ENCODE measurements around the gene PDE7B. TPM values are rescaled to one million over a fixed set of nuclear protein-coding genes. Genes with fewer than 3 reads are reported as not detected.
A peak's percentile ranks its signal among the peaks of the same experiment; 100 is the strongest.

PDE7B gene
- total RNA-seq, 1 experiment from 2014 or later = 0.03 TPM

DNA sequence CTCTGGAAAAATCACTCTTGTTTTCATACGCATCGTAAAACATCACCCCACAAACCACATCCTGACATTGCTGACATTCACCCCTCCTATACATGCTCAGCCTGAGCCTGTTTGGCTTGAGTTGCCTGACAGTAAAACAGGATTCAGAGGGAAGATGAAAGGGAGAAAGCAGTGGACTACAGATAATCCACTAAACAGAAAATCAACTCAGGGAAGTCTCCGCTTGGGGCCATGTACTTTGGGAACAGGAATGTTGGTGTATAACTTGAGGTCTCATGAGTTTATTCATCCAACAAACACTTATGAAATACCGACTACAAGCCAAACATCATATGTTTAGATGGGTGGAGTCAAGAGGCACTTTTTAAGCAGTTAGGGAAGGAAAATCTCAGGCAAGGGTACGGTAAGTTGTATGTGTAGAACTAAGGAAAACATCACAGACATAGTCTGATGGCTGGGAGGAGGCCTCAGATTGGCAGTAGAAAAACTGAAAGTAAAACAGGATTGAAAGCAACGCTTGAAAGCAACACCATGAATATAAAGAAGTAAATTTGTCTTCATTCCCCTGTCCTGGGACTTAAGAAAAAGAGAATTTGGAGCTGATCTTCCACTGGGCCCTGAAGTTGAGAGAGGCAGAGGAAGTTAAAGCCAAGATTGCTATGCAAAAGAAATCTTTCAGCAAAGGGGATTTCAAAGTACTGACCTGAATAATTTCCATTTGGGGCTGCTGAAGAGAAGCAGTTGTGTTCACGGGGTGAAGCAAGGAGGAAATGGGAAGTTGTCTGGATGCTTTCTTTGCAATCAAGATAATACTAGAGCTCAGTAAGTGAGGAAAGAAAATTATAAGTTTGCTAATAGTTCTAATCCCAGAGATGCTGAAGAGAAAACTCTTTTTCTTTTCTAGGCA is 28.8 kb downstream of the PDE7B start:
- no peak for TF ChIP-seq POLR2AphosphoS5 (IDR thresholded peaks at IDR 0.05; ENCODE audit: low read depth, low read length)
- TF ChIP-seq, protein P1, sequence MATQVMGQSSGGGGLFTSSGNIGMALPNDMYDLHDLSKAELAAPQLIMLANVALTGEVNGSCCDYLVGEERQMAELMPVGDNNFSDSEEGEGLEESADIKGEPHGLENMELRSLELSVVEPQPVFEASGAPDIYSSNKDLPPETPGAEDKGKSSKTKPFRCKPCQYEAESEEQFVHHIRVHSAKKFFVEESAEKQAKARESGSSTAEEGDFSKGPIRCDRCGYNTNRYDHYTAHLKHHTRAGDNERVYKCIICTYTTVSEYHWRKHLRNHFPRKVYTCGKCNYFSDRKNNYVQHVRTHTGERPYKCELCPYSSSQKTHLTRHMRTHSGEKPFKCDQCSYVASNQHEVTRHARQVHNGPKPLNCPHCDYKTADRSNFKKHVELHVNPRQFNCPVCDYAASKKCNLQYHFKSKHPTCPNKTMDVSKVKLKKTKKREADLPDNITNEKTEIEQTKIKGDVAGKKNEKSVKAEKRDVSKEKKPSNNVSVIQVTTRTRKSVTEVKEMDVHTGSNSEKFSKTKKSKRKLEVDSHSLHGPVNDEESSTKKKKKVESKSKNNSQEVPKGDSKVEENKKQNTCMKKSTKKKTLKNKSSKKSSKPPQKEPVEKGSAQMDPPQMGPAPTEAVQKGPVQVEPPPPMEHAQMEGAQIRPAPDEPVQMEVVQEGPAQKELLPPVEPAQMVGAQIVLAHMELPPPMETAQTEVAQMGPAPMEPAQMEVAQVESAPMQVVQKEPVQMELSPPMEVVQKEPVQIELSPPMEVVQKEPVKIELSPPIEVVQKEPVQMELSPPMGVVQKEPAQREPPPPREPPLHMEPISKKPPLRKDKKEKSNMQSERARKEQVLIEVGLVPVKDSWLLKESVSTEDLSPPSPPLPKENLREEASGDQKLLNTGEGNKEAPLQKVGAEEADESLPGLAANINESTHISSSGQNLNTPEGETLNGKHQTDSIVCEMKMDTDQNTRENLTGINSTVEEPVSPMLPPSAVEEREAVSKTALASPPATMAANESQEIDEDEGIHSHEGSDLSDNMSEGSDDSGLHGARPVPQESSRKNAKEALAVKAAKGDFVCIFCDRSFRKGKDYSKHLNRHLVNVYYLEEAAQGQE (IDR thresholded peaks at IDR 0.05; ENCODE audit: insufficient read depth in 1 of 2, low read depth in 2 of 2, low read length in 1 of 2) = no peak
- TF ChIP-seq, protein P2, sequence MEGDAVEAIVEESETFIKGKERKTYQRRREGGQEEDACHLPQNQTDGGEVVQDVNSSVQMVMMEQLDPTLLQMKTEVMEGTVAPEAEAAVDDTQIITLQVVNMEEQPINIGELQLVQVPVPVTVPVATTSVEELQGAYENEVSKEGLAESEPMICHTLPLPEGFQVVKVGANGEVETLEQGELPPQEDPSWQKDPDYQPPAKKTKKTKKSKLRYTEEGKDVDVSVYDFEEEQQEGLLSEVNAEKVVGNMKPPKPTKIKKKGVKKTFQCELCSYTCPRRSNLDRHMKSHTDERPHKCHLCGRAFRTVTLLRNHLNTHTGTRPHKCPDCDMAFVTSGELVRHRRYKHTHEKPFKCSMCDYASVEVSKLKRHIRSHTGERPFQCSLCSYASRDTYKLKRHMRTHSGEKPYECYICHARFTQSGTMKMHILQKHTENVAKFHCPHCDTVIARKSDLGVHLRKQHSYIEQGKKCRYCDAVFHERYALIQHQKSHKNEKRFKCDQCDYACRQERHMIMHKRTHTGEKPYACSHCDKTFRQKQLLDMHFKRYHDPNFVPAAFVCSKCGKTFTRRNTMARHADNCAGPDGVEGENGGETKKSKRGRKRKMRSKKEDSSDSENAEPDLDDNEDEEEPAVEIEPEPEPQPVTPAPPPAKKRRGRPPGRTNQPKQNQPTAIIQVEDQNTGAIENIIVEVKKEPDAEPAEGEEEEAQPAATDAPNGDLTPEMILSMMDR (IDR thresholded peaks at IDR 0.05) = no peak
- no peaks in the 10 kb centered on the region for H3K9me3 ChIP-seq (ENCODE audit: control insufficient read depth, insufficient read depth, low read depth, low read length)
- ChIA-PET CTCF (no interaction called here), POLR2A (no interaction called here)
- H3K4me1 ChIP-seq (ENCODE audit: control insufficient read depth, insufficient read depth, low read length) = no peaks in the 10 kb centered on the region; the same call in none of the 2 replicates
- no peak for DNase-seq (ENCODE audit: low read depth, low spot score)
- BruUV-seq (replicated peaks) = no TSS peak
- H3K27me3 ChIP-seq (ENCODE audit: control insufficient read depth, insufficient read depth, low read length) = no peaks in the 10 kb centered on the region
- intact Hi-C loops (cut with micrococcal nuclease; ENCODE audit: unreplicated experiment) = no loop called here
- in situ Hi-C loops (cut with HindIII; ENCODE audit: low pct_unique_long_range_greater_than_20kb, low sequenced_read_pairs) = no loop called here
- H3K4me3 ChIP-seq (ENCODE audit: low read depth in 2 of 2, low read length in 2 of 2) = no peak overlapping the region
- no peaks in the 10 kb centered on the region for H3K36me3 ChIP-seq (ENCODE audit: control insufficient read depth, insufficient read depth, low read length)
- H3K27ac ChIP-seq (ENCODE audit: low read length) = peak overlapping the region; percentile 7; the same call in 1 of the 2 replicates
- peak; percentile 51; the same call in 1 of the 2 replicates for ATAC-seq

DNA sequence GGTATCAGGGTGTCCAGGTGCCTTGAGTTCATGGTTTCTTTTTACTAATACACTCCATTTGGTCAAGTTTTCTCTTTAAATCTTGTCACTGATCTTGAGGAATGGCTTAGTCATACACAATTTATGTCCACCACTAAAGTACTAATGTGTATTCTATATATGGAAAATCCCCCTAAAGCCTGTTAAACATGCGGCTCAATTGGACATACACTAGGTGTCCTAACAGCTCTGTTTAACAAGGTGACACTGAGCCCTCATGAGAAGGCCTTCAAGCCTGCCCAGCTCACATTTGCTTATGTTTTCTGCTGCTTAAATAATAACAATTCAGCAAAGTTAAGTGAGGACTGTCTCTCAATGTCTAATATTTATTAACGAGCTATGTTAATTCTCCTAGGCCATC is 31.5 kb downstream of the PDE7B start:
- Histone ChIP-seq H3K4me1 (ENCODE audit: control insufficient read depth, insufficient read depth, low read length) (no peaks in the 10 kb centered on the region; the same call in none of the 2 replicates), H3K9me3 (ENCODE audit: control insufficient read depth, insufficient read depth, low read depth, low read length) (no peaks in the 10 kb centered on the region), H3K27ac (ENCODE audit: low read length) (no peak overlapping the region), H3K27me3 (ENCODE audit: control insufficient read depth, insufficient read depth, low read length) (no peaks in the 10 kb centered on the region), H3K36me3 (ENCODE audit: control insufficient read depth, insufficient read depth, low read length) (no peaks in the 10 kb centered on the region), H3K4me3 (ENCODE audit: low read depth in 2 of 2, low read length in 2 of 2) (no peak overlapping the region)
- ChIA-PET POLR2A (no interaction called here), CTCF (no interaction called here)
- DNase-seq (ENCODE audit: low read depth, low spot score) (no peak), ATAC-seq (no peak)
- TF ChIP-seq TCF7L2 (IDR thresholded peaks at IDR 0.05; ENCODE audit: low read depth, low read length) (no peak), SIN3A (IDR thresholded peaks at IDR 0.05; ENCODE audit: borderline replicate concordance, insufficient read depth, low read depth, low read length) (no peak), POLR2AphosphoS5 (IDR thresholded peaks at IDR 0.05; ENCODE audit: low read depth, low read length) (no peak)
- TF ChIP-seq, protein P2 (IDR thresholded peaks at IDR 0.05) = no peak; the same call in 1 of the 2 replicates
- TF ChIP-seq, protein P1 (IDR thresholded peaks at IDR 0.05; ENCODE audit: insufficient read depth in 1 of 2, low read depth in 2 of 2, low read length in 1 of 2) = no peak
- in situ Hi-C loops (cut with HindIII; ENCODE audit: low pct_unique_long_range_greater_than_20kb, low sequenced_read_pairs) (no loop called here), intact Hi-C loops (cut with micrococcal nuclease; ENCODE audit: unreplicated experiment) (no loop called here)
- no TSS peak for BruUV-seq (replicated peaks)

Data from Panc1 (cell line).